Hepatocyte (in vitro differentiated cells): ENCODE results near the gene CHCHD6.

Experiments
- CTCF ChIP-seq: fragments of 200-600 bp; sonication (generic); IDR thresholded peaks from 2 replicates; pipeline ENCODE4 v1.5.1; 2016; ENCODE audit warnings: antibody characterized with exemption, mild to moderate bottlenecking; ENCODE audit not compliant: poor library complexity
- EZH2 ChIP-seq: fragments of 200-600 bp; sonication (generic); IDR thresholded peaks from 2 replicates; pipeline ENCODE4 v1.6.1; 2016; ENCODE audit warnings: antibody characterized with exemption, mild to moderate bottlenecking, borderline replicate concordance
- EZH2phosphoT487 ChIP-seq: fragments of 200-600 bp; sonication (generic); IDR thresholded peaks from one replicate; pipeline ENCODE4 v1.6.1; 2018; ENCODE audit warnings: antibody characterized with exemption, mild to moderate bottlenecking, low read depth, moderate library complexity; ENCODE audit not compliant: unreplicated experiment, severe bottlenecking

GRCh38 chr3:126763035-126763434, 59.0 kb downstream of the CHCHD6 start:
- TF ChIP-seq EZH2phosphoT487 (no peak), CTCF (no peak), EZH2 (no peak)
